Hepatocyte (in vitro differentiated cells): ENCODE measurements around the gene TNFSF8.

Experiments
- EZH2 ChIP-seq: fragments of 200-600 bp; sonication (generic); IDR thresholded peaks from 2 replicates; pipeline ENCODE4 v1.6.1; 2016; ENCODE audit warnings: antibody characterized with exemption, mild to moderate bottlenecking, borderline replicate concordance
- EZH2phosphoT487 ChIP-seq: fragments of 200-600 bp; sonication (generic); IDR thresholded peaks from one replicate; pipeline ENCODE4 v1.6.1; 2018; ENCODE audit warnings: antibody characterized with exemption, mild to moderate bottlenecking, low read depth, moderate library complexity; ENCODE audit not compliant: unreplicated experiment, severe bottlenecking
- TF ChIP-seq, protein P1 (sequence below): fragments of 200-600 bp; sonication (generic); IDR thresholded peaks from 2 replicates; pipeline ENCODE4 v1.5.1; 2016; ENCODE audit warnings: antibody characterized with exemption, mild to moderate bottlenecking; ENCODE audit not compliant: poor library complexity

DNA sequence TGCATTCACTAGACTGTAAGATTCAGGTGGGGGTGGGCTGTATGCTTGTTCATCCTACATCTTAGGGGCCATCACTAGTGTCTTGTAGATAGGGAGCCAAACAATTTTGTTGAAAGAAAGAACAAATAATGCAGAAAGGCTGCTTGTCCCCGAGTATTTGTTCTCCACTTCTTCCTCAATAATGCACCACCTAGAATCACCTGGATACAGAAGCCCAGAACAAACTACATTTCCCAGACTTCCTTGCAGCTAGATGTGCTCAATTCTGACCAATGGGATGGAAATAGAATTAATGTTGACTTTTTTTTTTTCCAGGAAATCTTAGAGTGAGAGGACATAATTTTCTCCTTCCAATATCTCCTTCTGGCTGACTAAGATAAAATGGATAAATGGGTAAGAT is 38.9 kb upstream of the TNFSF8 start:
- TF ChIP-seq EZH2phosphoT487 (no peak), EZH2 (no peak)
- TF ChIP-seq, protein P1, sequence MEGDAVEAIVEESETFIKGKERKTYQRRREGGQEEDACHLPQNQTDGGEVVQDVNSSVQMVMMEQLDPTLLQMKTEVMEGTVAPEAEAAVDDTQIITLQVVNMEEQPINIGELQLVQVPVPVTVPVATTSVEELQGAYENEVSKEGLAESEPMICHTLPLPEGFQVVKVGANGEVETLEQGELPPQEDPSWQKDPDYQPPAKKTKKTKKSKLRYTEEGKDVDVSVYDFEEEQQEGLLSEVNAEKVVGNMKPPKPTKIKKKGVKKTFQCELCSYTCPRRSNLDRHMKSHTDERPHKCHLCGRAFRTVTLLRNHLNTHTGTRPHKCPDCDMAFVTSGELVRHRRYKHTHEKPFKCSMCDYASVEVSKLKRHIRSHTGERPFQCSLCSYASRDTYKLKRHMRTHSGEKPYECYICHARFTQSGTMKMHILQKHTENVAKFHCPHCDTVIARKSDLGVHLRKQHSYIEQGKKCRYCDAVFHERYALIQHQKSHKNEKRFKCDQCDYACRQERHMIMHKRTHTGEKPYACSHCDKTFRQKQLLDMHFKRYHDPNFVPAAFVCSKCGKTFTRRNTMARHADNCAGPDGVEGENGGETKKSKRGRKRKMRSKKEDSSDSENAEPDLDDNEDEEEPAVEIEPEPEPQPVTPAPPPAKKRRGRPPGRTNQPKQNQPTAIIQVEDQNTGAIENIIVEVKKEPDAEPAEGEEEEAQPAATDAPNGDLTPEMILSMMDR, result no peak
